Activated CD8-positive, alpha-beta T cell treated with anti-CD3 and anti-CD28 coated beads, Interleukin-2, amount 10 ng/mL, durations not matched to agents 7 days and 5 days (primary cell): Measurements from ENCODE around the gene CCDC110. TPM values are rescaled to one million over a fixed set of nuclear protein-coding genes. Genes with fewer than 3 reads are reported as not detected.
A peak's percentile ranks its signal among the peaks of the same experiment; 100 is the strongest.

Source experiments
- ATAC-seq: fragments of 150-1000 bp; cut with Tn5 transposase; one replicate; pipeline ENCODE4 v1.10.0; 2021; ENCODE audit warnings: moderate library complexity
- CTCF ChIA-PET: fragments of 350-600 bp; sonication (Branson Sonifier 250); formaldehyde crosslinking; loops from one replicate; lab custom pipeline; 2021; ENCODE audit warnings: antibody characterized with exemption; lab: Charles Lee
- POLR2A ChIA-PET: fragments of 350-600 bp; sonication (Branson Sonifier 250); formaldehyde crosslinking; loops from one replicate; lab custom pipeline; 2021; ENCODE audit warnings: antibody characterized with exemption; lab: Charles Lee
- DNase-seq: peaks from one replicate; pipeline ENCODE4 v3.0.0-alpha.2; 2020
- H3K27ac Mint-ChIP-seq: one replicate; pipeline ENCODE4 v1.8.0; 2021; ENCODE audit warnings: mild to moderate bottlenecking, mixed read lengths
- H3K27me3 Mint-ChIP-seq: one replicate; pipeline ENCODE4 v1.8.0; 2021; ENCODE audit warnings: low read depth, mixed read lengths
- H3K36me3 Mint-ChIP-seq: one replicate; pipeline ENCODE4 v1.8.0; 2021; ENCODE audit warnings: low read depth, mixed read lengths
- H3K4me1 Mint-ChIP-seq: one replicate; pipeline ENCODE4 v1.8.0; 2021; ENCODE audit warnings: low read depth, mixed read lengths
- H3K4me3 Mint-ChIP-seq: one replicate; pipeline ENCODE4 v1.8.0; 2021; ENCODE audit warnings: mild to moderate bottlenecking, mixed read lengths
- H3K9me3 Mint-ChIP-seq: one replicate; pipeline ENCODE4 v1.8.0; 2022; ENCODE audit warnings: mixed read lengths; ENCODE audit not compliant: insufficient read depth
- total RNA-seq, 2 experiments: library from RNA; stranded (reverse); gene quantifications; one replicate each; pipeline ENCODE4 v1.2.3, GENCODE V29; 2021

The CCDC110 gene
- total RNA-seq, 2 experiments from 2014 or later, result not detected

- Mint-ChIP-seq H3K4me1 (no peaks in the 10 kb centered on the region), H3K27me3 (no peaks in the 10 kb centered on the region), H3K4me3 (no peak overlapping the region), H3K36me3 (peaks cover 38% of the 10 kb centered on the region), H3K27ac (no peak overlapping the region), H3K9me3 (no peaks in the 10 kb centered on the region)
- no peak for DNase-seq
- ChIA-PET POLR2A (interaction anchor here (1.9 kb wide), 1 partner anchor 20 kb away, joined by 6 read pairs; the partner anchor contains the start of gene UFSP2), CTCF (interaction anchor here (0.8 to 1.3 kb wide), 2 partner anchors 9 to 193 kb away, joined by 3 to 4 read pairs; partner anchors contain the start of gene ANKRD37)
- ATAC-seq, result no peak
Observed at GRCh38 chr4:185405296-185405999, 66.1 kb downstream of the CCDC110 start.

GRCh38 chr4:185404031-185404430 lies 67.5 kb downstream of the CCDC110 start:
- H3K36me3 Mint-ChIP-seq, result peaks cover 48% of the 10 kb centered on the region
- H3K4me3 Mint-ChIP-seq, result no peak overlapping the region
- ChIA-PET CTCF (interaction anchor here (0.7 kb wide), 1 partner anchor 154 kb away, joined by 3 read pairs; no protein-coding TSS in a partner anchor), POLR2A (interaction anchor here (0.8 kb wide), 1 partner anchor 7 kb away, joined by 8 read pairs; the partner anchor contains the start of gene ANKRD37)
- peaks cover 10% of the 10 kb centered on the region for H3K4me1 Mint-ChIP-seq
- no peak for DNase-seq
- no peaks in the 10 kb centered on the region for H3K9me3 Mint-ChIP-seq
- no peaks in the 10 kb centered on the region for H3K27me3 Mint-ChIP-seq
- no peak for ATAC-seq
- H3K27ac Mint-ChIP-seq, result no peak overlapping the region

- ChIA-PET CTCF (no interaction called here), POLR2A (no interaction called here)
- no peaks in the 10 kb centered on the region for H3K27me3 Mint-ChIP-seq
- ATAC-seq, result no peak
- H3K4me1 Mint-ChIP-seq, result peaks cover 37% of the 10 kb centered on the region
- H3K9me3 Mint-ChIP-seq, result no peaks in the 10 kb centered on the region
- no peak overlapping the region for H3K27ac Mint-ChIP-seq
- H3K4me3 Mint-ChIP-seq, result no peak overlapping the region
- H3K36me3 Mint-ChIP-seq, result peaks cover 52% of the 10 kb centered on the region
- no peak for DNase-seq
Observed at GRCh38 chr4:185399466-185399865, 72.1 kb downstream of the CCDC110 start.

- Mint-ChIP-seq H3K4me3 (peak overlapping the region; percentile 40), H3K9me3 (no peaks in the 10 kb centered on the region), H3K27me3 (no peaks in the 10 kb centered on the region), H3K4me1 (peaks cover 43% of the 10 kb centered on the region), H3K27ac (no peak overlapping the region), H3K36me3 (peaks cover 53% of the 10 kb centered on the region)
- ChIA-PET POLR2A (no interaction called here), CTCF (no interaction called here)
- DNase-seq (no peak), ATAC-seq (no peak)
Observed at GRCh38 chr4:185398618-185399017, 72.9 kb downstream of the CCDC110 start.

- DNase-seq, result no peak
- Mint-ChIP-seq H3K27ac (peak within 1 kb of the TSS; percentile 98), H3K36me3 (peaks cover 43% of the 10 kb centered on the region), H3K4me3 (peak within 1 kb of the TSS; percentile 86), H3K4me1 (peaks cover 44% of the 10 kb centered on the region), H3K27me3 (no peaks in the 10 kb centered on the region), H3K9me3 (no peaks in the 10 kb centered on the region)
- POLR2A ChIA-PET, result interaction anchor here (1.0 to 2.6 kb wide), 5 partner anchors 7 to 187 kb away, joined by 3 to 18 read pairs (median 7); partner anchors contain the start of genes SNX25 and UFSP2
- no peak for ATAC-seq
- CTCF ChIA-PET, result interaction anchor here (1.1 to 2.3 kb wide), 4 partner anchors 8 to 201 kb away, joined by 3 to 6 read pairs (median 4); partner anchors contain the start of gene UFSP2
Observed at GRCh38 chr4:185396724-185397385, 74.7 kb downstream of the CCDC110 start, which contains the start of gene ANKRD37. TSS of gene ANKRD37 (plus strand) at chr4:185396841. CDS start at chr4:185396924, 83 bp downstream.

- DNase-seq, result peak; percentile 96
- ChIA-PET CTCF (interaction anchor here (0.9 to 2.3 kb wide), 7 partner anchors 9 to 391 kb away, joined by 3 to 6 read pairs (median 4); no protein-coding TSS in a partner anchor), POLR2A (interaction anchor here (0.6 to 2.6 kb wide), 7 partner anchors 8 to 187 kb away, joined by 3 to 18 read pairs (median 6); partner anchors contain the start of genes SNX25 and UFSP2)
- peak overlapping the region; percentile 98 for H3K27ac Mint-ChIP-seq
- peaks cover 44% of the 10 kb centered on the region for H3K4me1 Mint-ChIP-seq
- H3K9me3 Mint-ChIP-seq, result no peaks in the 10 kb centered on the region
- ATAC-seq, result peak; percentile 90
- H3K4me3 Mint-ChIP-seq, result peak overlapping the region; percentile 86
- no peaks in the 10 kb centered on the region for H3K27me3 Mint-ChIP-seq
- H3K36me3 Mint-ChIP-seq, result peaks cover 38% of the 10 kb centered on the region
Observed at GRCh38 chr4:185395956-185396723, 75.4 kb downstream of the CCDC110 start.

- ATAC-seq (no peak), DNase-seq (no peak)
- ChIA-PET POLR2A (interaction anchor here (0.6 to 2.6 kb wide), 7 partner anchors 11 to 188 kb away, joined by 3 to 18 read pairs (median 3); partner anchors contain the start of genes SNX25 and UFSP2), CTCF (interaction anchor here (0.9 to 2.3 kb wide), 7 partner anchors 9 to 390 kb away, joined by 3 to 6 read pairs (median 3); no protein-coding TSS in a partner anchor)
- Mint-ChIP-seq H3K36me3 (peaks cover 33% of the 10 kb centered on the region), H3K27me3 (no peaks in the 10 kb centered on the region), H3K4me3 (peak within 1 kb of the TSS; percentile 86), H3K4me1 (peaks cover 44% of the 10 kb centered on the region), H3K27ac (peak within 1 kb of the TSS; percentile 98), H3K9me3 (no peaks in the 10 kb centered on the region)
Observed at GRCh38 chr4:185395238-185395955, 76.1 kb downstream of the CCDC110 start, which contains the start of gene LRP2BP. TSS of gene LRP2BP (minus strand) at chr4:185395924. CDS start at chr4:185378186, 17,738 bp downstream.

Other genes starting within 250 kb of the CCDC110 start
- 1 to 10 TPM in 1 of 2 experiments, under 1 TPM in 1; 0.97 to 1.3 TPM for gene LRP2BP, start 75.8 kb downstream of the CCDC110 start, total RNA-seq
- 10 to 100 TPM; 15.6 to 18.3 TPM for gene ANKRD37, start 74.9 kb downstream of the CCDC110 start, total RNA-seq
- 10 to 100 TPM; 16.6 to 20.3 TPM for gene UFSP2, start 45.8 kb downstream of the CCDC110 start, total RNA-seq
- not detected for gene PDLIM3, start 63.8 kb upstream of the CCDC110 start, total RNA-seq